Suprapubic skin (tissue), 3 donors: ENCODE data around the gene GLG1.

Experiments used
- CTCF ChIP-seq, 2 donors: fragments of 200-600 bp in 1 of 2; fragments of 450-650 bp in 1 of 2; sonication (generic) in 1 of 2; IDR thresholded peaks; one replicate each; pipeline ENCODE4 v1.5.1; 2016 to 2019; ENCODE audit warnings: antibody characterized with exemption in 2 of 2, mild to moderate bottlenecking in 1 of 2, moderate library complexity in 1 of 2
- POLR2AphosphoS5 ChIP-seq, 3 donors: sonication (generic); formaldehyde crosslinking; IDR thresholded peaks; one replicate each; pipeline ENCODE4 v1.6.1; 2017; ENCODE audit warnings: antibody characterized with exemption in 3 of 3

- TF ChIP-seq CTCF (IDR thresholded peaks at IDR 0.05), result no peak
- no peak for TF ChIP-seq POLR2AphosphoS5 (IDR thresholded peaks at IDR 0.05)
Measured at GRCh38 chr16:74649839-74650504, 43.1 kb upstream of the GLG1 start.
